Measurements from ENCODE around the gene NEK8. TPM values are rescaled to one million over a fixed set of nuclear protein-coding genes. Genes with fewer than 3 reads are reported as not detected.
A peak's percentile ranks its signal among the peaks of the same experiment; 100 is the strongest.
"Not testable (repeated sequence)": the region's sequence is repeated elsewhere in the genome, so short reads cannot be mapped to it uniquely, and the experiment has no call there.

The NEK8 gene
- total and polyA plus RNA-seq, 9 of the 15 experiments (the other 6 are each of a cell fraction or from before 2014, with no cell fraction given): 0.98 to 16.6 (median 4.6) TPM

- TF ChIP-seq POLR2G (IDR thresholded peaks at IDR 0.05; ENCODE audit: low read depth, low read length): 0 out of 2 replicates have a peak, but pooled peaks have one; percentile 24
- TF ChIP-seq ZNF274 (IDR thresholded peaks at IDR 0.05; ENCODE audit: borderline replicate concordance, low read depth, low read length): no peak
- TF ChIP-seq ZNF253 (CRISPR knock-in tag; conservative IDR thresholded peaks at IDR 0.05): 0 out of 2 replicates have a peak, but pooled peaks have one; percentile 23
- TF ChIP-seq ZNF316 (IDR thresholded peaks at IDR 0.05): peak; percentile 85
- peak; percentile 2; the same call in 1 of the 2 replicates for TF ChIP-seq POLR2A (conservative IDR thresholded peaks at IDR 0.05)
- TF ChIP-seq MYNN (IDR thresholded peaks at IDR 0.05): no peak
- no peak for TF ChIP-seq MYNN (CRISPR knock-in tag; IDR thresholded peaks at IDR 0.05)
- 0 out of 2 replicates have a peak, but pooled peaks have one; percentile 37 for TF ChIP-seq RBFOX2 (IDR thresholded peaks at IDR 0.05; ENCODE audit: low read depth, low read length)
- no peak for TF ChIP-seq CHD1 (IDR thresholded peaks at IDR 0.05; ENCODE audit: low read length)
Observed at GRCh38 chr17:28723159-28723835, 5.3 kb upstream of the NEK8 start (continued).

DNA sequence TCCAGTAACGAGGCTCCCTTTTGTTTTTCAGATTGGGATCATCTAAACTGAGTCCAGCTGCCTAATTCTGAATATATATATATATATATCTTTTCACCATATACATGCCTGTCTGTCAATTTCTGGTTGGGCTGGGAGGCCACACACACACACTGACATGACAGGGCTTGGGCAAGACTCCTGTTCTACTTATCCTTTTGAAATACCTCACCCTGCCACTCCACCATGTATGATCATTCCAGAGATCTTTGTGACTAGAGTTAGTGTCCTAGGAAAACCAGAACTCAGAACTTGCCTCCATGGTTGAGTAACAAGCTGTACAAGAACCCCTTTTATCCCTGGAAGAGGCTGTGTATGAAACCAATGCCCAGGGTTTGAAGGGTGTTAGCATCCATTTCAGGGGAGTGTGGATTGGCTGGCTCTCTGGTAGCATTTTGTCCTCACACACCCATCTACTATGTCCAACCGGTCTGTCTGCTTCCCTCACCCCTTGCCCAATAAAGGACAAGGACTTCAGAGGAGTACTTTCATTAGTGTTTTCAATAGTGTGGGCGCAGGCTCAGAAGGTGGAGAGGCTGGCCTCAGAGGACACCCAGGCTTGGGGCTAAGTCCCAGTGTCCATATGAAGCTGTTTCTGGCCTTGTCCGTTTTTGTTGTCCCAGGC, 4.6 kb upstream of the NEK8 start:
- 35% methylated on average over 4 of the region's 4 CpGs for WGBS (ENCODE audit: insufficient coverage, low coverage, missing lambda C conversion rate)
- H3K9ac ChIP-seq (ENCODE audit: insufficient read depth in 1 of 2, low read depth in 2 of 2, low read length in 2 of 2): peak overlapping the region; percentile 96 to 100; a peak in 3 of 4 replicates
- CTCF ChIA-PET (ENCODE audit: low intra/inter-chr PET ratio); ATAC-seq; DNase-seq (ENCODE audit: extremely low read depth in 1 of 4, low spot score in 3 of 4); H3K9me3 ChIP-seq (replicated peaks; ENCODE audit: control insufficient read depth, insufficient read depth, low read depth, low read length); H3K9me1 ChIP-seq (ENCODE audit: control insufficient read depth, insufficient read depth, low read length); BruUV-seq (replicated peaks); FAIRE-seq; in situ Hi-C loops (cut with MboI); H3K27me3 ChIP-seq (ENCODE audit: control insufficient read depth in 2 of 2, insufficient read depth in 2 of 2, low read length in 2 of 2); H2AFZ ChIP-seq (ENCODE audit: low read depth, low read length); TF ChIP-seq ETV6 (IDR thresholded peaks at IDR 0.05; ENCODE audit: borderline replicate concordance in 1 of 2, low read depth in 2 of 2, low read length in 1 of 2): not testable (repeated sequence)
- H4K20me1 ChIP-seq (replicated peaks; ENCODE audit: control insufficient read depth, insufficient read depth, low read length): peaks cover 48% of the 10 kb centered on the region
- peak overlapping the region; percentile 83; the same call in 1 of the 2 replicates for H3K4me3 ChIP-seq
- H3K79me2 ChIP-seq (ENCODE audit: control insufficient read depth, insufficient read depth, low read length): peaks cover 77% of the 10 kb centered on the region
- peak overlapping the region; percentile 95 for H3K27ac ChIP-seq (ENCODE audit: extremely low read depth, low read depth, low read length)
- intact Hi-C loops (cut with micrococcal nuclease): loop anchor here (10.0 kb wide), 1 partner anchor 391 kb away; no protein-coding TSS in a partner anchor
- peaks cover 56% of the 10 kb centered on the region for H3K36me3 ChIP-seq (ENCODE audit: control insufficient read depth, insufficient read depth, low read length)
- POLR2A ChIA-PET: interaction anchor here (0.6 to 11.1 kb wide), 11 partner anchors 9 to 126 kb away, joined by 3 to 367 read pairs (median 6); partner anchors contain the start of genes BLTP2, PROCA1 and TRAF4
- H3K4me2 ChIP-seq (ENCODE audit: insufficient read depth, low read length): peak overlapping the region; percentile 99
- peaks cover 47 to 63% of the 10 kb centered on the region in 2 experiments for H3K4me1 ChIP-seq (replicated peaks in 1 of 2; ENCODE audit: control insufficient read depth in 2 of 2, insufficient read depth in 2 of 2, low read length in 2 of 2)
- 0 out of 4 replicates have a peak, but pooled peaks of 1 of the 2 experiments have one; percentile 10 for TF ChIP-seq SIN3A (IDR thresholded peaks at IDR 0.05; ENCODE audit: borderline replicate concordance in 2 of 2, control insufficient read depth in 1 of 2, low read depth in 2 of 2, low read length in 2 of 2)
- TF ChIP-seq ETV6 (CRISPR knock-in tag; IDR thresholded peaks at IDR 0.05; ENCODE audit: borderline replicate concordance): 0 out of 2 replicates have a peak, but pooled peaks have one; percentile 29
- TF ChIP-seq, protein P1, sequence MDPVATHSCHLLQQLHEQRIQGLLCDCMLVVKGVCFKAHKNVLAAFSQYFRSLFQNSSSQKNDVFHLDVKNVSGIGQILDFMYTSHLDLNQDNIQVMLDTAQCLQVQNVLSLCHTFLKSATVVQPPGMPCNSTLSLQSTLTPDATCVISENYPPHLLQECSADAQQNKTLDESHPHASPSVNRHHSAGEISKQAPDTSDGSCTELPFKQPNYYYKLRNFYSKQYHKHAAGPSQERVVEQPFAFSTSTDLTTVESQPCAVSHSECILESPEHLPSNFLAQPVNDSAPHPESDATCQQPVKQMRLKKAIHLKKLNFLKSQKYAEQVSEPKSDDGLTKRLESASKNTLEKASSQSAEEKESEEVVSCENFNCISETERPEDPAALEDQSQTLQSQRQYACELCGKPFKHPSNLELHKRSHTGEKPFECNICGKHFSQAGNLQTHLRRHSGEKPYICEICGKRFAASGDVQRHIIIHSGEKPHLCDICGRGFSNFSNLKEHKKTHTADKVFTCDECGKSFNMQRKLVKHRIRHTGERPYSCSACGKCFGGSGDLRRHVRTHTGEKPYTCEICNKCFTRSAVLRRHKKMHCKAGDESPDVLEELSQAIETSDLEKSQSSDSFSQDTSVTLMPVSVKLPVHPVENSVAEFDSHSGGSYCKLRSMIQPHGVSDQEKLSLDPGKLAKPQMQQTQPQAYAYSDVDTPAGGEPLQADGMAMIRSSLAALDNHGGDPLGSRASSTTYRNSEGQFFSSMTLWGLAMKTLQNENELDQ (CRISPR knock-in tag; IDR thresholded peaks at IDR 0.05; ENCODE audit: borderline replicate concordance): 0 out of 2 replicates have a peak, but pooled peaks have one; percentile 64
- TF ChIP-seq PHB2 (IDR thresholded peaks at IDR 0.05; ENCODE audit: low read depth): 0 out of 2 replicates have a peak, but pooled peaks have one; percentile 6
- TF ChIP-seq ZNF232 (CRISPR knock-in tag; IDR thresholded peaks at IDR 0.05): 0 out of 2 replicates have a peak, but pooled peaks have one; percentile 32
- peak; percentile 11; the same call in 1 of the 2 replicates for TF ChIP-seq POLR2AphosphoS5 (IDR thresholded peaks at IDR 0.05; ENCODE audit: control insufficient read depth, insufficient read depth, low read depth, low read length)
- TF ChIP-seq HDGF (IDR thresholded peaks at IDR 0.05): peak; percentile 66; the same call in 1 of the 2 replicates

All from K562 (cell line).